Kidney capillary endothelial cell (primary cell): ENCODE data around the gene VAPA.

ENCODE experiments used
- DNase-seq: peaks from one replicate; pipeline ENCODE4 v3.0.0-alpha.2; 2018; ENCODE audit warnings: low spot score

VAPA gene

DNA sequence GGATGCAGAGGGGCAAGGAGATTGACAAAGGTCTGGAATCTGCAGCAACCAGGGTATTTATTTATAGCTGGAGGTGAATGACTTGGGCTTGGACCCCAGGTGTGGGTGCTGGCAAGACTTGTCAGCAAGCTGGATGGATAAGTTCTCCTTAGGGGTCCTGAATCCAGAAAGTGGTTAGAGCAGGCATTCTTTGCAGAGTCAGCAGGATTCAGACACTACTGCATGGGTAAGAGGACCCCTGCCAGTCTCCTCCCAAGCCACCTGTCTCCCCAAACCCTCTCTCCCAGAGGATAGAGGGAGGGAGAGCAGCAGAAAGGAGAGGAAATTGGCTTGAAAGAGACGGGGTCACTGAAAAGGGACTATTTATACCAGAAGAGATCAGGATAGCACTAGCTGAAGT lies 89.5 kb downstream of the VAPA start:
- DNase-seq: no peak

DNA sequence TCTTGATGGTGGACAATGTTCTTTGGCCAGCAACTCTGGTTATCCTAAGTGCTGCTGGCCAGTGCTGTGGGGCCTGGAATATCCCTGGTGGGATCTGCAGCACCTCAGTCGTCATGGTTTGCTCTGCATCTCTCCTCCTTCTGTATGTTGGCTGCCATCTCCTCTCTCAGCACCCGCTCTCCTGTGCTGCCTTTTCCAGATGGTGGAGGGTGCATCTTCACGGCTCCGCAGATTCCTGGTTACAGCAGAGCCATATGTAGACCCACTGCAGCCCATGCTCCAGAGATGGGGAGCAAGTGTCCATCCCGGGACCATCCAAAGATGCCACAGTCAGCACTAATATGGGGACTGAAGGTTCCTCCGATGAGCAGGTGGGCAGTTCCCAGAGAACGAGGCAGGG lies 90.0 kb downstream of the VAPA start:
- DNase-seq: no peak

DNA sequence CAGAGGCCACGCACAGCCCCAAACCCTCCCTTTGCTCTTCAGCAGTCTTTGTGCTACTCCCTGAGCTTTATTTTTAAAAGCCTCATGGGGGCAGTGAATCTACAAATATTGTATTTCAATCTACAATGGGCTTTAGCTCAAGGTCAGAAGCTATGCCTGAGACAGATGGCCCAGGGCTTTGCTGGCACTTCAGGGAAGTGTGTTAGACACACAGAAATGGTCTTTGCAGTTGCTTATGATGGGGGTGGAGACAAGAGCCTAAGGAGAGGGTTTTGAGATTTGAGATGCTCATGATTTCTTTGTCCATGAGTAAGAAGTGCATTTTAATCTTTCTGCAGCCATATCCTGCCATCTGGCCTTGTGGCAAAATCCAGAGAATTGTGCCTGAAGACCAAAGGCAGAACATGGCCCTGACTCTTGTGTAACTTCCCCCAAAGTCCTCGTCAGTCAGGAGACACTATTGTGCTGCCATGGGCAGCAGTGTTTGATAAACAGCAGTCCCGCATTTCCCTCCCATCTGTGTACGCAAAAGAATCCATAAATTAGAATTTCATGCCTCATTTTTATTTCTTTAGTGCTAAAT lies 92.6 kb downstream of the VAPA start:
- no peak for DNase-seq

DNA sequence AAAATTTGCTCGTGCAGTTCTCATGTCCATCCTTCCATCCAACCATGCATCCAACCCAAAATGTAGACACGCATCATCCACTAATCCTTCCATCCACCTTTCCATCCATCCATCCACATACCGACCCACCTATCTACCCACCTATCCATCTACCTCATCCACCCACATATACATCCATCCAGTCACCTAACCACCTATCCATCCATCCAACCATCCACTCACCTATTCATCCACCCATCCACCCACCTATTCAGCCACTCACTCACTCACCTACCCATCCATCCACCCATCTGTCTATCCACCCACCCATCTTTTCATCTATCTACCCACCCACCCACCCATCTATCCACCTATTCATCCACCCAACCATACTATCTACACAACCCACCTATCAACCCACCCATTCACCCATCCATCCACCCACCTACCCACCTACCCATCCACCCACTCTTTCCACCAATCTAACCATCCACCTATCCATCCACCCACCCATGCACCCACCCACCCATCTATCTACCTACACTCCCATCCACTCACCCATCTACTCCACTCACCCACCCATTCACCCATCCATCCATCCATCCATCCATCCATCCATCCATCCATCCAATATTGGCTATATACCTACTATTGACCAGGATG lies 94.3 kb downstream of the VAPA start:
- no peak for DNase-seq
